Daoy (cell line): Measurements from ENCODE around the gene SMYD3. TPM values are rescaled to one million over a fixed set of nuclear protein-coding genes. Genes with fewer than 3 reads are reported as not detected.
A peak's percentile ranks its signal among the peaks of the same experiment; 100 is the strongest.
"Not testable (repeated sequence)": the region's sequence is repeated elsewhere in the genome, so short reads cannot be mapped to it uniquely, and the experiment has no call there.

Experiments
- DNase-seq: peaks from one replicate; pipeline ENCODE4 v3.0.0-alpha.2; 2015; ENCODE audit warnings: low read depth
- total RNA-seq: library from RNA; depleted of rRNA; stranded (reverse); fragments of >200 nt; shearing (Covaris generic); gene quantifications from 2 replicates; pipeline ENCODE4 v1.2.3, GENCODE V29; 2014

The SMYD3 gene
- total RNA-seq, 1 experiment from 2014 or later: 21.4 TPM

GRCh38 chr1:245957427-245957826, 549.7 kb downstream of the SMYD3 start:
- DNase-seq: no peak

- DNase-seq: peak; percentile 23
Observed at GRCh38 chr1:245956225-245956624, 550.9 kb downstream of the SMYD3 start.

DNA sequence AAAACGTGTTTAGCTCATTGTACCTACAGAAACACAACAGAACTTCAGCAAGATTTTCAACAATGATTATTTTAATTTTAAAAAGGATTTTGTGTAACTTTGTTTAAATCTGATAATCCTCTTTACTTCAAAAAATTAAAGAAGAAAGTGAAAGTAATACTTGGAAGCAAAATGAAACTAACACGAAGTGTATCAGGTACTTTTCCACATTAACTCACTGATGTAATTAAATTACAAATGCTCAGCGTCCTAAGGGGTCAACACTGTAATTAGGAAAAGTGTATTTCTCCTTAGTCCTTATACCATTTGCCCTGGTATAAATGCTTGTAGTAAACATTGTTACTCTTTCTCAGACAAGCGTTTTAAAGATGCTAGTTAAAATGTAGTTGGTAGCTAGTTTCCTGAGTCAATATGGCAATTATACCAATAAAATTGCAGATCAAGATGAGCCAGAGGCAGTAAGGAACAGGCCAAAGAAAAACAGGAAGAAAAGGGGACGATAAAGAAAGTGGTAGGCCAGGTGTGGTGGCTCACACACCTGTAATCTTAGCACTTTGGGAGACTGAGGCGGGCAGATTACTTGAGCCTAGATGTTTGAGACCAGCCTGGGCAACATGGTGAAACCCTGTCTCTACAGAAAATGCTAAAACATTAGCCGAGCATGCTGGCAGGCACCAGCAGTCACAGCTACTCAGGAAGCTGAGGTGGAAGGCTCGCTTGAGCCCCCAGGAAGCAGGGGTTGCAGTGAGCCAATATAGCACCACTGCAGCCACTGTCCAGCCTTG, 553.0 kb downstream of the SMYD3 start:
- DNase-seq: peak; percentile 21

DNA sequence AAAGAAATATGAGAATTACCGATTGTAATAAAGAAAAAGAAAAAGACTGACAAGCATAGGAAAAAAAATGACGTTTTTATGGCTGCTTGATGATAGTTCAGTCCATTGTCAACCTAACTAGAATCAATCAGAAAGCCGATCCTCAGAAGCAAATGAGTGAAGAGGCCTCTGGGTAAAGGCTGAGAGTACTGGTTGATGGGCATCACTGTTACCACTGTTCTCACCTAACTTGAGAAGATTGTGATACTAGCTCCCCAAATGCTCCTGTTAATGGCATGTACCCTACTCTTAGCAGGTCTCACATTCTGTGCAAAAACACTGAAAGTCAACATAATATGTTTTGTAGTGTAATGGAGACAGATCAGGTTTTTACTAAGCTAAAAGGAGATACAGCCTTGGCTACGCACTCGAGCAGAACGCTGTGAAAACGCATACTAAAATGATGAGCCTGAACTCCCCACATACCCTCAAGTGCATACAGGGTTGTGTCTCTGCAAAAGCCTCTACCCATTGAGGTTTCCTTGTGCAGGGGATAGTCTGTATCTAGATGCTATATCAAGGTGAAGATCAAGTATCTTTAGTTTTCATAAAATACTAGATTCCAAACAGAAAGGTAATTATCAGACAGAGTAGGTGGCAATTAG, 554.6 kb downstream of the SMYD3 start:
- DNase-seq: no peak

DNA sequence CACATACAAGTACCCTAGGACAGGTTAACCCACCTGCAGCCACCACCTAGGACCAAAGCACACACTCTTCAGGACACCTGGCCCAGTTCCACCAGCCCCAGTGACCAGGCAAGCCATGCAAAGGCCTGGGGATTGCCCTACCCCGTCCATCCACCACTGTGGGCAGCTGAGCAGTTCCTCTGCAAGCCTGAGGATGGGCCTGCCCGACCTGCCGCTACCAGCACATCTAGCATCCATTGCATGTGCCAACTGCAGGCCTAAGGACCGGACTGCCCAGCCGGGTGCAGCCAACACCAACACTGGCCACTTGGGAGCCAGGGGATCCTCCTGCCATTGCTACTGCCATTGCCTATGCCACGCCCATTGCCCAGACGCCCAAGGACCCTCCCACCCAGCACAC, 558.3 kb downstream of the SMYD3 start:
- no peak for DNase-seq

GRCh38 chr1:245946905-245947304, 560.2 kb downstream of the SMYD3 start:
- no peak for DNase-seq

GRCh38 chr1:245945136-245945535, 561.9 kb downstream of the SMYD3 start:
- not testable (repeated sequence) for DNase-seq

- DNase-seq: no peak
Observed at GRCh38 chr1:245942856-245943255, 564.2 kb downstream of the SMYD3 start.

DNA sequence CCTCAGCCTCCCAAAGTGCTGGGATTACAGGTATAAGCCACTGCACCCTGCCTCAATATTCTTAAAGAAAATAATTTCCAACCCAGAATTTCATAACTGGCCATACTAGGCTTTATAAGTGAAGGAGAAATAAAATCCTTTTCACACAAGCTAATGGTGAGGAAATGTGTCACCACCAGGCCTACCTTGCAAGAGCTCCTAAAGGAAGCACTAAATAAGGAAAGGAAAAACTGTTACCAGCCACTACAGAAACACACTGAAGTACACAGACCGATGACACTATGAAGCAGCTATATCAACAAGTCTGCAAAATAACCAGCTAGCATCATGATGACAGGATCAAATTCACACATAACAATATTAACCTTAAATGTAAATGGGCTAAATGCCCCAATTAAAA, 565.3 kb downstream of the SMYD3 start:
- not testable (repeated sequence) for DNase-seq

DNA sequence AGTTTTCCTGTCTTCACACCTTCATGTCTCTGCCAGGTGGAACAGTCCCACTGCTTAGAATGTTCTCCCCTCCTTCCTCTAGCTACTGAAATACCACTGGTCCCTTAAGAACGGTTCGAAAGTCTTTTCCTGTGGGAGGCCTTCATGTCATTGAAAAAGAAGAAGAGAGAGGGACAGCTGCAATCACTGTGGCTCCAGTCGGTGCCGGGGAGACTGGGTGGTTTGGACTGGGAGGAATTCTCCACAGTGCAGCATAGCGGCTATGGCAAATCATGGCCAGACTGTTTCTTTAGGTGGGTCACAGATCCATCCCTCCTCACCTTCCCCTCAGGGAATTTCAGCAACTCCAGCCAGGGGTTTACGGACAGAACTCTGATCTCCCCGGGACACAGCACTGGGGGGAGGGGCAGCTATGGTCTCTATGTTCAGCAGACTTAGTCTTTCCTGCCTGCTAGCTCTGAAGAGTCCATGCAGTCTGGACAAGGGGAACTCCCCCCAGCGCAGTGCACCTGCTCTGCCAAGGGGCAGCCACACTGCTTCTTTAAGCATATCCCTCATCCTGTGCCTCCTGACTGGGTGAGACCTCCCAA, 567.2 kb downstream of the SMYD3 start:
- DNase-seq: no peak

GRCh38 chr1:245938046-245938435, 569.0 kb downstream of the SMYD3 start:
- DNase-seq: no peak

DNA sequence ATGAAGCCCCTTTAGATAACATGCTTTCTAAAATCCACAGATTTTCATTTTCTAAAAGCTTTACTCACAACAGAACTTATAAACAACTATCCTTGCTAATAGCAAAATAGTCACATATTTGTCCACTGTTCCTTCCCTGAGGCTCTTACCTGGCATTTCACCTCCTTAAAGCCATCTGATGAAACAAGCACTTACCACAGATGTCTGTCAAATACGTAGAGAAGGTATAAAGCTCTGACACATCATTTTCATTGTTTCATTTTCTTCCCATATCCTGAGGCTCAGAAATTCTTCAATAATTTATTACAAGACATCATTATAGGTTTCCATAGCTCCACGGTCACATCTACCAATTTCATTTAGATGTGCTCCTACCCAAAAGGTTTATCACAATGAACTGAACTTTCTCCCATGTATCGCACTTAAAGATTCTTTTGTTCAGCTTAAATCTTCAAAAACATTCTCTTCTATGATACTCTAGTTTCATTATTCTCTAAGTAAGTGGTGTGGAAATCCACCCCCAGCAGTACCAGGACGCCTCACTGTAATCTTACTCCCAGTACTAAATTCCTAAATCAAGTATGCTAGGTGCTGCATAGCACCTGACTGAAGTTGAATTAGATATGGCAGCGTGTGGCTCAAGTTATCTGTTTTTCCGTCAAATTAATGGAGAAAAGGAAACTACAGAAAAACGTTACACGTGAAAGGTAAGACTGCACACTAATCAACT, 569.6 kb downstream of the SMYD3 start:
- no peak for DNase-seq

GRCh38 chr1:245934409-245934808, 572.7 kb downstream of the SMYD3 start:
- no peak for DNase-seq

DNA sequence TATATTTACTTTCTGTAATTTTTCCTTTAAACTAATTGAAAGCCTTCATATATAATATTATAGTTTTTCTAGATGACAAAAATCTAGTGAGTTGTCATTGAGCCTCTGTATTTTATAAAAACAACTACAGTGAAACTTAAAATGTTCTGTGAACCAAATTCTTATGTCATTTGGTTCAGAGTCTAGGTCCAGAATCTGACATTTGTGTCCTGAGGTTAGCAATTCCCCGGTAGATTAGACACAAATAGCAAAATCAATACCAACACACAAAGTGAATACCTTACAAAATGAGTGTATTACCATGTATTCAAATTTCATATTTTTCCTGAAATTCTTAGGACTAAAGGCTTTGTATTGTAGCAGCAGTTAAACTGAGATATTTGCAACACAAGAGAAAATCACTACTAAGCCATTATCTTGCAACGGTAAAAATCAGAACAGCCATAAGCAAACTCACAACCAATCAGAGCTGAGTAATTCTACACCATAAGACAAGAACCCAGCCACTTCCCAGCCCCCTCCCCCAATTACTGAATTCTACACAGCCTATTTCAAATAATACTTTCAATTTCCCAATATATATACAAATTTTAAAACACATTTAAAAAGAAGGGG, 573.5 kb downstream of the SMYD3 start:
- DNase-seq: no peak

GRCh38 chr1:245932302-245932972, 574.6 kb downstream of the SMYD3 start:
- DNase-seq: no peak

DNA sequence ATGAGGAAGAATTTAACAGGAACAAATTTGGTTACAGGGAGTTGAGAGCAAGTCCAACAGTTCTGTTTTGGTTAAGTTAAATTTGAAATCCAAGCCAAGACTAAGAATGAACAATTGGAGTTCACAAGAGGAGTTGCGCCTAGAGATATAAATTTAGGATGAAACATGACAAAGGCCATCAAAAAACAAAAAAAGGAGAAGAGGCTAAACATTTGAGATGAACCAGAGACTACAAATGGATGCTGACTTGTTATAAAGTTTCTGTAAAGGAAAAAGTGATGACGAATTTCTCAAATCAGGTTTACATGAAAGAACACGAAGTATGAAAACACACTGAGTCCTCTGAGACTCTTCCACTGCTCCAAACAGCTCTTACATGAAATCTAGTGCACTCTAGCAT, 575.6 kb downstream of the SMYD3 start:
- DNase-seq: no peak

DNA sequence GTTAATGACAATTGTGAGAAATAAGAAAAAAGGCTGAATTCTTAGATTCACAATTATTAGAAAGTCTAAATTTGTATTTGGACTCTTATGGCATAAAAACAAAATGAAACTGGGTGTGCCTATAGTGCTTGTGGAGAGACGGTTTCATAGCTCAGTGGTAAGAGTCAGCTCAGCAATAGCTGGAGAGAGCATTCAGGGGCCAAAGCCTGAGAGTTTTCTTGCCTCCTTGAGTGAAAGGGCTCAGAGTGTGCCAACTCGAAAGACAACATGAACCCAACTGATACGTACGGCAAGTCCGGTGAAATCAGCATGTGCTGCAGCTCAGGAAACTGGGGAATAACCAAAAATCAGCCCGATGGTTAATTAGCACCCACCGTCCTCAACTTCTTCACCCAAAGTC, 577.9 kb downstream of the SMYD3 start:
- DNase-seq: no peak

- no peak for DNase-seq
Observed at GRCh38 chr1:245926888-245927287, 580.2 kb downstream of the SMYD3 start.

GRCh38 chr1:245923215-245923614, 583.9 kb downstream of the SMYD3 start:
- DNase-seq: no peak

- DNase-seq: no peak
Observed at GRCh38 chr1:245921417-245921816, 585.7 kb downstream of the SMYD3 start.

GRCh38 chr1:245917403-245917802, 589.7 kb downstream of the SMYD3 start:
- no peak for DNase-seq
